Measurements from ENCODE around the gene GTSF1L.
A peak's percentile ranks its signal among the peaks of the same experiment; 100 is the strongest.

The GTSF1L gene

DNA sequence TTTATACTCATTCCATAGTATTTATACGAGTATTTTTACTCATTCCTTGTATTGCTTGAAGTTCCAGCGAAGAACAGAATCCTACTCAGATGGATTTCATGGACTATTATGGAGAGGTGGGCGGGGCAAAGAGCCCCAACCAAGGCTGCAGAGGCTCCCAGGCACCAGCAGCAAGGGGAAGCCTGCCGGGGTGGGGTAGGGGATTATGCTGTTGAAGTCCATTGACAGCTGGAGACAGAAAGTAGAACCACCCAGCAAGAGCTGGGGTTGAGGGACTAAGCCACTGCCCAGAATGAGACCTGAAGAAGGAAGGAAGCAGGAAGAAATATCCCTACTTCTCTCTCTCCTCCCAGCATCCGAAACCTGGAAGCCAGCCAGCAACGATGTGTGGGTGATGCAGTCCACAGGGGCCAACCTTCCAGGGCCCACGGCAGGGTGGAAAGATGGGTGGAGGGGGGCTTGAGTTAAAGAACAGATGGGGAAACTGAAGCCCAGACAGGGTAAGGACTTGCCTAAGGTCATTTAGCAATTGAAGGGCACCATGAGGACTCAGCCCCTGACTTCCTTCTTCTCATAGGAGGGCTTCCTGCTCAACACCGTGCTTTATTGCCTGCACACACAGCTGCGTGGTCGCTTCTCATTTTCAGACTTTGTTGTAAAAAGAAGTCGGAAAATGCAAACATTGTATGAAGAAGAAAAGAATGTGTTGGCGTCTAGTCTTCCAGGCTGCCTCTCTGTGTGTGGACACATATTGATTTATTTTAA lies 18.3 kb upstream of the GTSF1L start:
- DNase-seq = no peak

DNA sequence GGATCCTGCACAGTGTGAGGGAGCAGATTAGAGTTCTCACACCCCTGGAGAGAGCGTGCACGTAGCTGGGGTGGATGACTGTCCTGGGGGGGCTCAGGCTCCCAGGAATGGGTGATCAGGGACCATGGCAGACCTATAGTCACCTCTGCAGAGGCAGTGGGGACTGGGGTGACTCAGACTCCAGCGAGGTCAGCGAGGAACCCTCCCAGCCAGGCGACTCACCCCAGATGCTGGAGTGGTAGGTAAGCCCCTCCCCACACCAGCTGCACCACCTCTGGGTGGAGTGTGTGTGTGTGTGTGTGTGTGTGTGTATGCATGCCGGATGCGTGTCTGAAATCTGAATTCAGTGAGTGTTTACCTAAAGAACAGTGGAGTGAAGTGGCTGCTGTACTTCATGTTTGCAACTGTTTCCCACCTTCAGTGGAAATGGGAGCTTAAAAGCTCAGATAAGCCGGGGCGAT lies 17.4 kb upstream of the GTSF1L start:
- peak; percentile 27 for DNase-seq

DNA sequence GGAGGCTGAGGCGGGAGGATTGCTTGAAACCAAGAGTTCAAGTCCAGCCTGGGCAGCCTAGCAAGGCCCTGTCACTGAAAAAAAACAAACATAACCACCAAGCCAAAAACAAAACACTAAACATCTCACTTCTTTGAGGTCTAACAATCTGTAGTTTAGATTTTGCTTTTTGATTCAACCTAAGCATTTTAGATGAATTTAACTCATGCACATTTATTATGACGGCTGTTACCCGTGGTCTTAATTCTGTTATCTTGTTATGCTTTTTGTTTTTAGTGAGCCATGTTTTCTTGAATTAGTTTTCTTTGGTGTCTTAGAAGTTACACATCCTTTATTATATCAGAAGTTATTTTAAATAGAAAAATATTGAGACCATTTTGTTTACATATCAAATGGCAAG lies 13.8 kb upstream of the GTSF1L start:
- no peak for DNase-seq

DNA sequence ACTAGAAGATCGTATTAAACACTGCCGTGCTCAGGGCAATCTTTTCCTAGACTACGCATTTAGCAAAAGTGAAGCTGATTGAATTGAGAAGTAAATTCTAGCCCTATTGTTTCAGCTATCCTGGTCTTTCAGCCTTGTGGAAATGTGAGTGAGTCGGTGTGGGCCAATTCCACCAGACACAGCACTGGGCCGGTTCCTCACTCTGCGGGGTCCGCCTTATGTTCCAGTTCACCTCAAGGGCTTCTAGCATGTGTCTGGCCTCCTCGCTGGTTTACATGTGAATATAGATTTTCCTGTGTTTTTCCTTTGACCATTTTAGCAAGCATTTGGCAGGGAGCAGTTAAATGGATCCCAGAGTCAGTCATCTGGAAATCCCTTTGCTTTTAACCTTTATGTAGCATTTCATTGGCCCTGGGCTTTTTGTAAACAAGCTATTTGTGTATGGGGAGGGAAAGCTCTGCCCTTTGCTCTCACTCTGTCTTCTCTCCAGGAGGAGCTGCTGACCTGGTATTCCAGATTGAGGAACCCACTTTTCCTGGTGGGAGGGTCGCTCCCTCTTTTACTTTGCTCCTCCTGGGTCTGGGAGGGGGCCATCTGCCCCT lies 12.4 kb upstream of the GTSF1L start:
- DNase-seq = no peak

DNA sequence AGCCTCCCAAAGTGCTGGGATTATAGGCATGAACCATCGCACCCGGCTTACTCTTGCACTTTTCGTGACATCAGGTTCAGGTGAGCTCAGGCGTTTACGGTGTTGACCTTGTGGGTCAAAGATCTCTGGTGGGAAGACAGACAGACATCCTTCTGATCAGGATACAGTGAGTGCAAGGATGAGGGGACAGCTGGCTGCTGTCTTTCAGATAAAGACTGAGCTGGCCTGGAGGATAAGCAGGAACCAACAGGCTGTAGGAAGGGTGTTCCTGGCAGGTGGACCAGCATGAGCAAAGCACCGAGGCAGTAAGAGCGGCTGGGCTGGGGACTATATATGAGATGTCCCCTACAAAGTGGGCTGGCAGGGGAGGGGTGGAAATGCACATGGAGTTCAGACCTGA lies 11.1 kb upstream of the GTSF1L start:
- no peak for DNase-seq

DNA sequence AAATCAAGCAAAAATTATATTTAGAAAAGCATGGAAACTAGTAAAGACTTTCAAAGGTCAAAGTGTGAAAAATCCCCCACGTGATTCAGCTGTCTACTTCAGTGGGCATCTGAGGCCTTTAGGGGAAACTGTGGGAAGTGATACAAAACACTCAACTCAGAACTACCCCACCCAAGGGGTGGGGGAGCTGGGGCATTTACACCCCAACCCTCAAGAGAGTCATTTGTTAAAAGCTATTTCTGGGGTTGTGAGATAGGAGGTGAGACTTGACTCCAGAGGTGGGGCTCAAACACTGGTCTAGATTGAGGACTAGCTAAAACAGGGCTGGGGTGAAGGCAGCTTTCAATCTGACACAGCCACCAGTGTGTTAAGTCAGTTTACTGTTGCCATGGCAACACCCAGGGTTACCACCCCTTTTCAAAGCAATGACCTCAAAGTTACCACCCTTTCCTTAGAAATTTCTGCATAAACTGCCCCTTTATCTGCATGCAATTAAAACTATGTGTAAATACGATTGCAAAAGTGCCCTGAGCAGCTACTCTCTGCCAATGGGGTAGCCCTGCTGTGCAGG lies 9.9 kb upstream of the GTSF1L start:
- no peak for DNase-seq

DNA sequence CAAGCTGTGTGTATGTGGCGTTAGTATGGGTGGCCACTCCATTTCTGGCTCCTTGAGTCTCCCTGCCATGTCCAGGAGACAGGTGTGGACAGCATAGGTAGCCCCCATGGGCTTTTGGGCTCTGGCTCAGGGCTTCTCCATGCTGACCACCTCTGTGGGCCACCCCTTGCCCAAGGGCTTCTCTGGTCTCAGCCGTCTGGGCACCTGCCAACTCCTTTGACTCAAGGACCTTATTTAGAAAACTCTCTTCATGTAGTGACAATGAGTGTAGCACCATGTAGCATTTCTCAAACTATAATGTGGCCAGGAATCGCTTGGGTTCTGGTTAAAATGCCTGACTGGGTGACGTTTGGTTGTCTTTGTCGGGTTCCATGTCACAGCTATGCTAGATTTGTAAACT lies 5.1 kb upstream of the GTSF1L start:
- no peak for DNase-seq

DNA sequence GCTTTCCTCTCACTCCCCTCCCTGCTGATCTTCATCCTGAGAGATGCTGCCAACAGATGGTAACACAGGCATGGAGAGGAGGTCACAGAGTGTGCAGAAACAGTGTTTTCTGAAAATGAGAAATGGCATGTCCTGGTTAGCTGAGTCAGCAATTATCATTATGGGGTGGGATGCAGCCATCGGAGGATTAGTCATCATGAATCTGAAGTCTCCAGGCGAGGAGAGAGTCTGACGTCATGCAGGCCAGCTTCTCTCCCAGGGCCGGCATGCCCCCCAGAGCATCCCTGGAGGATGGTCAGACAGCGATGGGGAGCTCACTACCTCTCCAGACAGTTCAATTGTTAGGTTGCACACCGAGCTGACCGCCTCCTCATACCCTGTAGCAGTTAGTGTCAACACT lies 4.7 kb upstream of the GTSF1L start:
- peak; percentile 22 for DNase-seq

DNA sequence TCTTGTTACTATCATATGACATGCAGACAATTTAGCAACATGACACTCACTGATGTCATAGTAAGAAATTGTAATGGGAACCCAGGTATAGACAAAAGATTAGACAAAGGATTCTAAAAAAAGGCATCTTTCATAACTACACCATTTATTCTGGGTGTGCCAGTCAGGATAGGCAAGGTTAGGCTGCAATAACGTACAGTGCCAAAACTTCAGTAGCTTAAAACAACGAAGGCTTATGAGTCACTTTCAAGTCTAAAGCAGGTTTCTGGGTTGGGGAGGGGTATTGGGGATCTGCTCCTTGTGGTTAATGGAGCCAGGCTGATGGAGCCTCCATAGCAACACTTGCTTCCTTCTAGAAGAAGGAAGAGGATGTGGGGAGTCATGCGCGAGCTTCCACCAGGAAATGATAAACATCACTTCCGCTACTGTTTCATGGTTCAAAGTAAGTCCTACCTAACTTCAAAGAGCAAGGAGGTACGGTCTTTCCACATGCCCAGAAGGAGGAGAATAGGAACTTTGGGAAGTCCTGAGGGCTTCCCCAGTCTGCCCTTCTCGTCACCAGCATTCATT lies 2.0 kb upstream of the GTSF1L start:
- DNase-seq = no peak

DNA sequence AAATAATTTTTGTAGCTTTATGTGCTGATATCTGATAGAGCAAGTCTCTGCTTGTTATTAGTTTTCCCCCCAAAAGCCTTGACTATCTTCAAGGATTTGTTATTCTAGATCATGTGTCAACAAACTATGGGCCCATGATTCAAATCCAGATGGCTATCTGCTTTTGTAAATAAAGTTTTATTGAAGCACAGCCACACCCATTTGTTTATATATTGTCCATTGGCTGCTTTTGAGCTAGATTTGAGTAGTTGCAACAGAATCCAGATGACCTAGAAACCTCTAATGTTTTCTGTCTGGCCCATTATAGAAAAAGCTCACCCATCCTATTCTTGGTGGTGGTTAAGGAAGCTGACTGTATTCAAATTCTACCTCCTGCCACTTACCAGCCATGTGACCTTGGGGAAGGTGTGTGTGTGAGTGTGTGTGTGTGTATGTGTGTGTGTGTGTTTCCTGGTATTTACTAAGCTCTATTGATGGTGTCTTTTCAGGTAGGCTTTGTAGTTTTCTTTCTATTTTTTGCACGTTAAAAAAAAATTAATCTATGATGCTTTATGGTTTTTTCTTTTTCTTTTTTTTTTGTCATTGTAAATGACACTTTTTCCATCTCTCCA lies 1.3 kb upstream of the GTSF1L start:
- DNase-seq = no peak

DNA sequence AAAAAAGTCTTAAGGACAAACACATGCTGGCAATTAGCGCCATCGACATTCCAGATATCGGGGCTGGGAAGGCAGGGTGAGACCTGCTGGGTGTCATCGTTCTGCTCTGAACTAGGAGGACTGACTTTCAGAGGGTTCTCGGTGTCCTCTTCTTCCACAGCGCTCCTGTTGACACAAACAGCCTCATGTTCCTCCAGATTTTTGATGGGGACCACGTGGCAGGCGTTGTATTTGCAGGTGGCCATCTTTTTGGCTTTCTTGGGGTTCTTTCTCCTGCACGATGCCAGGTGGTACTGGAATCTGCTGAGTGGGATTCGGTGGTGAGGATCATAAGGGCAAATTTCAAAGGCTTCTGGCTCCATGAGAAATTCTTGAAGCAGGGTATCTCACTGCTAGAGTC lies 469 bp downstream of the GTSF1L start:
- DNase-seq = no peak

DNA sequence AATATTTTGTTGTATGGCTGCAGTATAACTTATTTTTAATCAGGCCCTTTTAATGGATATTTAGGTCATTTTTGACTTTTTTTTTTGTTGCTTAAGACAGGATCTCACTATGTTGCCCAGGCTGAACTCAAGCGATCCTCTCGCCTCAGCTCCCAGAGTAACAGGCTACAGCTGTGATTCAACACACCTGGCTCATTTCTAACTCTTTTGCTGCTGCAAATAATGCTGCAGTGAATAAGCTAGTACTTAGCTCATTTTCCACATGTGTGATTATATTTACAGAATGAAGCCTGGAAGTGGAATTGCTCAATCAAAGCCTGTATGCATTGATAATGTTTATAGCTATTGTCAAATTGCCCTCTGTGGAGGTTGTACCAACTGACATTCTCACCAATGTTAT lies 1.1 kb downstream of the GTSF1L start:
- DNase-seq = no peak

DNA sequence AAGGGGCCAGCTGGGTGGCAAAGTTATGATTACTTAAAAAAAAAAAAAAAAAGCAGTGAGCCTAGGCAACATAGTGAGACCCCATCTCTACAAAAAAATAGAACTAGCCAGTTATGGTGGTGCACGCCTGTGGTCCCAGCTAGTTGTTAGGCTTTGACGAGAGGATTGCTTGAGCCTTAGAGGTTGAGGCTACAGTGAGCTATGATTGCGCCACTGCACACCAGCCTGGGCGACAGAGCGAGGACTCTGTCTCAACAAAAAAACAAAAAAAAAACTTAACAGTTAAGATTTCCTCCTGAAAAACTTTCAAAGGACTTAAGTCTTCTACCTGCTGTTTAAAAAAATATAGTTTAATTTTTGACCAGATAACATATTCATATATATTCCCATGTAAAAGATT lies 2.4 kb downstream of the GTSF1L start:
- DNase-seq = no peak

DNA sequence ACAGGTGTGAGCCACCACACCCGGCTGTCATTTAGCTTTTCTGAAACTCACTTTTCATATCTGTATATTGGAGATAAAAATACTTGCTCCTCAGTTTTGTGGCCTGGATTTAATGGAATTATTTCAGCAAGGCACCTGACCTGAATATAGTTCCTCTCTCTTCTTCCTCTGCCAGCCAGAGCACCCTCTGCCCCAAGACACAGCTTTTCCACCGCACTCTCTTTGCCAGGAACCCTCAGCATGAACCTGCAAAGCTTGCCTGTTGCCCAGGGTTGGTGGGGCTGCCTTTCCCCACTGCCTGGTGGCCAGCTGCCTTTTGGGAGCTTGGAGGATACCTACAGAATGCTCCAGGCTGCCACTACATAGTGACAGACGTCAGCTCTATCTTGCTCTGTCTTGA lies 3.1 kb downstream of the GTSF1L start:
- no peak for DNase-seq

DNA sequence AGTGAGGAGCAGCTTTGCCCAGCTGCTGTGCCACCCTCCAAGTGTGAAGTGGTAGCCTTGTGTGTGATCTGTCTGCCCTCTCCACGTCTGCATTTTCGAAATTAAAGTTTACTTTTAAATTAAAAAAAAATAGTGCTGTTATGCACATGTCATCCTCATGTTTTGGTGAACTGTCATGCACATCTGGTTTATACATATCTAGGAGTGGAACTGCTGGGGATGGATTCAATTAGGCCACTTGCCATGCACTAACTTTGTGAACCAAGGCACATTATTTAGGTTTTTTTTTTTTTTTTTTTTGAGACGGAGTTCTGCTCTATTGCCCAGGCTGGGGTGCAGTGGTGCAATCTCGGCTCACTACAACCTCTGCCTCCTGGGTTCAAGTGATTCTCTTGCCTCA lies 3.6 kb downstream of the GTSF1L start:
- no peak for DNase-seq

DNA sequence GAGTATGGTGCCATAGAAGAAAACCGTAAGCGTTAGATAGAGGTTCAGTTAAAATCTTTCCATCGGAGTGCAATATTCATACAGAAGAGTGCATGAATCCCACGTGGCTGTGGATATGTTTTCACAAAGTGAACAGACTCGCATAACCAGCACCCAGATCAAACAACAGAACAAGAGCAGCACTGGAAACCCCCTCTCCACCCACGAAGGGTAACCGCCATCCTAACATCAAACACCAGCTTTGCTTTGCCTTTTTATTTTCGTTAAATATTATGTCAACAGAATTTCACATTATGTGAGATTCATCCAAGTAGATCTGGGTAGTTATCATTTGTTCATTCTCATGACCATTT lies 4.7 kb downstream of the GTSF1L start:
- no peak for DNase-seq

DNA sequence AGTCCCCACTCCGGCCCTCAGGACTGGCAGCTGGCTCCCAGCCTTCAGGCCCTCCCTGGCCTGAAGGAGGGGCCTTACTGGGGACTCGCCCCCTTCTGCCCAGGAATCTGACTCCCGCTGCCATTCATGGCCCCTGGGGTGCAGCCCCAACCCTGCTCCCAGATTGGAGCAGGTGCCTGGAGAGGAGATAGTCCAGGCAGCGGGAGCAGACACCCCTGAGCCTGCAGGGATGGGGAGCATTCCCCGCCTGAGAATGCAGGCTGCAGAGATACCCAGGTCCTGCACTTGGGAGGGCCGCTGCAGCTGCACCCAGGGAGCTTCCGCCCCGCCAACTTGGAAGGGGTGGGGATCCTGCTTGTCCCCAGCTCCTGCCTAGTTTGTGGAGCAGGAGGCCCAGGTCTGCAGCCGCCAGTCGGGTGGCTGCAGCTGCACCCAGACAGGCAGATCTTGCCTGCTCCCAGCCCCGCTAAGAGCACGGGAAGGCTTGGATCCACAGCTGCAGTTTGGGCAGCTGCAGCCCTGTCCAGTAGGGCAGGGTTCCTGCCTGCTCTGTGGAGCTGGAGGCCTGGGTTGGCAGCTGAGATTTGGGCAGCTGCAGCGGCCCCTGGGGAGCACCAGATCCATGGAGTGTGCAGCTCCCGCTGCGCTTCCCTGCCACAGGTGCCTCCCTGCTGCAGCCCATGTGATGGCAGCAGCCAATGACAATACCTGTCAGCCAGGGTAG lies 5.2 kb downstream of the GTSF1L start:
- DNase-seq = no peak

DNA sequence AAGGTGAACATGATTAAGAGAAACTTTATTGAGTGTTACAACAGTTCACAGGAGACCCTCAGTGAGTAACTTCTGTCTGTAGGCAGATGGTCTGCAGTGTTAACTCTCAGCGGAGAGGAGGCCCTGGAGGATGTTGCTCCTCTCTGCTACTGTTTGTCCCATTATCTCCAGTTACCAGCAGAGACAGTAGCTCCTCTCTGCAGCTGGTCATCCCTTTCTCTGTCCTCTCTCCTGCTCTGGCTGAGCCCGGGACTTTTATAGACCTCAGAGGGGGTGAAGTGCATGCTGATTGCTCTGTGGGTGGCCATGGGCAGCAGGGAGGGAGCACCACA lies 5.7 kb downstream of the GTSF1L start:
- DNase-seq = no peak

DNA sequence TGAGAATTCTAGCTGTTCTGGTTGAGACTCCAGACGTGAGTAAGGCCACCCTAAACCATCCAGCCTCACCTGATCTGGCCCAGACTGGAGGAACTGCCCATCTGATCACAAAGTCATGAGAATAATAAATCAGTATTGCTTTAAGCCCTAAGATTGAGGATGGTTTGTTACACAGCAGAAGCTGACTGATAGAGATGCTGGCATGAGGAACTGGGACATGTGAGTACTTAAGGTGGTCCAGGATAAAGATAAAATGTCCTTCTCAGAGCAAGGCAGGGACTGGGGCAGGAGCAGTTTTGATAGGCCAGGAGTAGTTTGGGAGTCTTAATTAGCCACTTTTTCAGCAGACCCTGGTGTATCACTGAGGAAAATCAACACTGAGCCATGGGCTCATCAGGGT lies 6.8 kb downstream of the GTSF1L start:
- no peak for DNase-seq

DNA sequence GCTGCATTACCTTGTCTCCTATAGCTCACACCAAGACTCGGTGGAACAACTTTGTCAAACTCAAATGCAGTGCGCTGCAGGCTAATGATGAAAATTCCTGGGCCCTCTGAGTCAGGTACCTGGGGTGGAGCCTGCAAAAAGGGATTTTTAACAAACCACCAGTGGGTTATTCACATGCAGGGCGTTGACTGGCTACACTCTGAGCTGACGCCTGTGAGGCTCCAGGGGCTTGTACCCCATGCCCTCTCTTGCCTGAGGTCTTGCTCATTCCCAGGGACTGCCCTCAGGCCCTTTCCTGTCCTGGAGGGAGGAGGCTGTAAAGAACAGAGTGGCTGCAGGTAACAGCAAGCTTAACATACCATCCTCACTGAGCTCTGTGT lies 9.2 kb downstream of the GTSF1L start:
- DNase-seq = no peak

DNA sequence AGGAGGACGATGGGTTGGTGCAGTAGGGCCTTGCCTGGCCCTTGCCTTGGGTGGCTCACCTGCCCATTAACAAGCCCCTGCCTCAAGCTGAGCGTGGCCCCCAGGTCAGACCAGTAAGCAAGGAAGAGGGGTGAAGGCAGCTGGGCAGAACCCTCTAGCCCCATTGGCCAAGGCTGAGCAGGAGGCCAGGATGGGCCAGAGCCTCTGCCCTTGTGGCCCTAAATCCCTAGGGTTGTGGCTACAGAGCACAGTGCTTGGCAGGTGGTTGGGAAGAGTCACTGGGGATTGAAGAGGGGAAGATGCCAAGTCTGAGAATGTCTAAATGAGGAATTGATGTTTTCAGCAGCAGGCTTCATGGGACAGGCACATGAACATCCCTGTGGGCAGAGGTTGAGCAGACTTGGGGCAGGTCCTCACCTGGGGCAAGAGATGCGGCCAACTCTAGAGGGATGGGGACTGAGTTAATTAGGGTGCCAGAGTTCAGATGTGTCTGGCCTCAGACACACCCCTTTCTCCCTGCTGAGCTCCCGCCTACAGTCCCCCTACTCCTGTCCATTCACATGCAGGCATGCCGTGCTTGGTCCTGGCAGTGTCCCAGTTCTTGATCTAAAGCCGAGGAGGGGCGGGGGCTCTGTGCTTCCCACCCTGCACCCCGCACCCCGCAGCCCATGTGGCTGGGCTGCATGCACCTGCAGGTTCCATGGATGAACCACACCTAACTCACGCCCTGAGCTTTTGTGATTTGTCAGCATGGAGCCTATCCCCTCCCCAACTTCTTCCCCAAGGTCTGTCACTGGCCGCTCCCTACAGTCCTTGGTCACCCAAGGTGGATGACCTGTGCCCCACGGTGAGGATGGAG lies 9.8 kb downstream of the GTSF1L start:
- no peak for DNase-seq

DNA sequence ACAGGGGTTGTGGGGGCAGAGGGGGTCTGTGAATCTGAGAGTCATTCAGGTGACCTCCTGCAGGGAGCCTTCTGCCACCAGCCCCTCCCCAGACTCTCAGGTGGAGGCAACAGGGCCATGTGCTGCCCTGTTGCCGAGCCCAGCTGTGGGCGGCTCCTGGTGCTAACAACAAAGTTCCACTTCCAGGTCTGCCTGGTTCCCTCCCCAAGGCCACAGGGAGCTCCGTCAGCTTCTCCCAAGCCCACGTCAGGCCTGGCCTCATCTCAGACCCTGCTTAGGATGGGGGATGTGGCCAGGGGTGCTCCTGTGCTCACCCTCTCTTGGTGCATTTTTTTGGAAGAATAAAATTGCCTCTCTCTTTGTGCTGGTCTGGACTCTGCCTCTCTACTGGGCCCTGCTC lies 10.7 kb downstream of the GTSF1L start:
- DNase-seq = no peak
